ENCODE results near the gene TOR1B. TPM values are rescaled to one million over a fixed set of nuclear protein-coding genes. Genes with fewer than 3 reads are reported as not detected.

The TOR1B gene
- total RNA-seq: 10 to 100 TPM; 19.3 to 31.0 (median 26.4) TPM
- 23.2 TPM for total RNA-seq (2013)
- total RNA-seq: 16.6 to 65.8 (median 37.9) reads per million in 29 experiments

- Histone ChIP-seq H3K9me3 (no peaks in the 10 kb centered on the region), H3K4me1 (ENCODE audit: control insufficient read depth in 1 of 2, extremely low read depth in 1 of 2, insufficient read depth in 2 of 2, low read length in 2 of 2) (peaks cover 6 to 23% of the 10 kb centered on the region in 2 experiments), H3K36me3 (ENCODE audit: control insufficient read depth in 2 of 2, extremely low read depth in 1 of 2, insufficient read depth in 1 of 2, low read length in 1 of 2) (peaks cover 0 to 21% of the 10 kb centered on the region in 2 donors), H3K4me3 (ENCODE audit: control insufficient read depth in 1 of 2, extremely low read depth in 1 of 2, low read length in 1 of 2) (peak within 1 kb of the TSS; percentile 56 to 78), H3K27ac (ENCODE audit: low read length) (peak within 1 kb of the TSS; percentile 57), H3K27me3 (replicated peaks in 1 of 2; ENCODE audit: control insufficient read depth in 2 of 2, extremely low read depth in 1 of 2, insufficient read depth in 2 of 2, low read length in 1 of 2) (no peaks in the 10 kb centered on the region)
- under 1% methylated on average over 89 of the region's 93 CpGs for WGBS (ENCODE audit: insufficient coverage)
- H3K27me3 Mint-ChIP-seq: no peaks in the 10 kb centered on the region
- ChIA-PET CTCF (interaction anchor here (0.7 kb wide), 3 partner anchors 20 to 383 kb away, joined by 3 read pairs; no protein-coding TSS in a partner anchor), POLR2A (interaction anchor here in 1 of 2 donors (0.5 kb wide), 1 partner anchor 174 kb away, joined by 4 read pairs; no protein-coding TSS in a partner anchor)
- no peaks in the 10 kb centered on the region for H3K9me3 Mint-ChIP-seq
- ATAC-seq (replicated peaks in 1 of 4): peak; percentile 93 to 95 (median 95)
- DNase-seq: peak; percentile 82 to 98 (median 91)
- H3K4me1 Mint-ChIP-seq: peaks cover 25 to 30% (median 28%) of the 10 kb centered on the region in 3 donors
- H3K36me3 Mint-ChIP-seq: peaks cover 12% of the 10 kb centered on the region
- H3K4me3 Mint-ChIP-seq: peak within 1 kb of the TSS; percentile 85 to 91 (median 91)
- peak within 1 kb of the TSS; percentile 94 to 96 for H3K27ac Mint-ChIP-seq
Measured at GRCh38 chr9:129802833-129803675, at the start of gene TOR1B. Gene TOR1B (plus strand): TSS chr9:129803184. CDS start chr9:129803213, 29 bp downstream.

GRCh38 chr9:129755151-129755550 is 47.8 kb upstream of the TOR1B start:
- Histone ChIP-seq H3K4me1 (ENCODE audit: control insufficient read depth in 1 of 2, extremely low read depth in 1 of 2, insufficient read depth in 2 of 2, low read length in 2 of 2) (peaks cover 0 to 20% of the 10 kb centered on the region in 2 experiments), H3K4me3 (ENCODE audit: control insufficient read depth in 1 of 2, extremely low read depth in 1 of 2, low read length in 1 of 2) (no peak overlapping the region), H3K27me3 (replicated peaks in 1 of 2; ENCODE audit: control insufficient read depth in 2 of 2, extremely low read depth in 1 of 2, insufficient read depth in 2 of 2, low read length in 1 of 2) (peaks cover 0 to 42% of the 10 kb centered on the region in 2 experiments), H3K27ac (ENCODE audit: low read length) (no peak overlapping the region), H3K36me3 (ENCODE audit: control insufficient read depth in 2 of 2, extremely low read depth in 1 of 2, insufficient read depth in 1 of 2, low read length in 1 of 2) (no peaks in the 10 kb centered on the region), H3K9me3 (no peaks in the 10 kb centered on the region)
- H3K27ac Mint-ChIP-seq: no peak overlapping the region
- H3K4me1 Mint-ChIP-seq: peaks cover 19 to 30% (median 27%) of the 10 kb centered on the region in 3 donors
- H3K27me3 Mint-ChIP-seq: peaks cover 0 to 14% of the 10 kb centered on the region in 2 donors
- H3K36me3 Mint-ChIP-seq: no peaks in the 10 kb centered on the region
- DNase-seq (no peak), ATAC-seq (replicated peaks in 1 of 4) (no peak)
- ChIA-PET POLR2A (interaction anchor here in 1 of 2 donors (0.6 kb wide), 1 partner anchor 195 kb away, joined by 16 read pairs; no protein-coding TSS in a partner anchor), CTCF (interaction anchor here (0.6 to 0.7 kb wide), 4 partner anchors 34 to 1799 kb away, joined by 3 to 9 read pairs (median 3); no protein-coding TSS in a partner anchor)
- 70% methylated on average over 1 of the region's 5 CpGs for WGBS (ENCODE audit: insufficient coverage)
- H3K4me3 Mint-ChIP-seq: no peak overlapping the region
- H3K9me3 Mint-ChIP-seq: no peaks in the 10 kb centered on the region

DNA sequence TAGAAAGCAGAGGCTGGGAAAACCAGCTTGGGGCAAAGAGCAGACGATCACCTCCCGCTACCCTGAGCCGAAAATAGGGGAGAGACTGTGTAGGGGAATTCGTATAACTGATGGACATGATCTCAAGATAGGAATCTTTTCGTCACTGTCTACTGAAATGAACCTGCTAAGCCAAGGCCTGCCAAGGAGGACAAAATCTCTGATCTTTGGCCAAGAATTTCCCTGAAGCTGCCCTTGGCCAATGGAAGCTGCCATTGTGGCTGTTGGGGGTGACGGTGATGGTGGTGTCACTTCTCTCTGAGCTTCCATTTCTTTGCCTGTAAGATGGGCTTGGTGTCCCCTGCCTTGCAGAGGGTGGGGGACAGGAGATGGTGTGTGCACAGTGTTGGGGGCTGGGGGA is 46.8 kb upstream of the TOR1B start:
- ChIA-PET CTCF (interaction anchor here in 1 of 2 donors (0.6 kb wide), 1 partner anchor 433 kb away, joined by 3 read pairs; no protein-coding TSS in a partner anchor), POLR2A (no interaction called here)
- no peaks in the 10 kb centered on the region for H3K36me3 ChIP-seq (ENCODE audit: control insufficient read depth in 2 of 2, extremely low read depth in 1 of 2, insufficient read depth in 1 of 2, low read length in 1 of 2)
- Mint-ChIP-seq H3K27ac (no peak overlapping the region), H3K4me3 (no peak overlapping the region), H3K9me3 (no peaks in the 10 kb centered on the region), H3K4me1 (peaks cover 19 to 30% (median 27%) of the 10 kb centered on the region in 3 donors), H3K27me3 (peaks cover 0 to 16% of the 10 kb centered on the region in 2 donors), H3K36me3 (no peaks in the 10 kb centered on the region)
- no peak overlapping the region for H3K4me3 ChIP-seq (ENCODE audit: control insufficient read depth in 1 of 2, extremely low read depth in 1 of 2, low read length in 1 of 2)
- H3K27ac ChIP-seq (ENCODE audit: low read length): no peak overlapping the region
- H3K27me3 ChIP-seq (replicated peaks in 1 of 2; ENCODE audit: control insufficient read depth in 2 of 2, extremely low read depth in 1 of 2, insufficient read depth in 2 of 2, low read length in 1 of 2): peaks cover 0 to 39% of the 10 kb centered on the region in 2 experiments
- DNase-seq (no peak), ATAC-seq (replicated peaks in 1 of 4) (no peak)
- no peaks in the 10 kb centered on the region for H3K9me3 ChIP-seq
- peaks cover 0 to 20% of the 10 kb centered on the region in 2 experiments for H3K4me1 ChIP-seq (ENCODE audit: control insufficient read depth in 1 of 2, extremely low read depth in 1 of 2, insufficient read depth in 2 of 2, low read length in 2 of 2)
- 90% methylated on average over 6 of the region's 6 CpGs for WGBS (ENCODE audit: insufficient coverage)

DNA sequence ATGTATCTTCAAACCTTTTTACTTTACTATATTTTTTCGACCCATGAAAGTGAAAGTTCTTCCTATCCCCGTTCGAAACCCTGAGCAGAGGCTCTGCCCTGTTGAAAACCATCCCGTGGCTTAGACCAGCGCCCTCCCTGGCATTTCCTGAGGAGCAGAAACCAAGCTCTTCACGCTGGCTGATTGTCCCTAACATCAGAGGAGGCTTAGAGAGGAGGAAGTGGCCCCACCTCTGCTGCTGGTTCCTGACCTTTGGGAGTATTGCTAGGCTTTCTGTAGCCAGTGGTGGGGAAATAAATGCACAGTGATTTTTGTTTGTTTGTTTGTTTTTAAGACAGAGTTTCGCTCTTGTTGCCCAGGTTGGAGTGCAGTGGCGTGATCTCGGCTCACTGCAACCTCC is 45.9 kb upstream of the TOR1B start:
- peaks cover 0 to 20% of the 10 kb centered on the region in 2 experiments for H3K4me1 ChIP-seq (ENCODE audit: control insufficient read depth in 1 of 2, extremely low read depth in 1 of 2, insufficient read depth in 2 of 2, low read length in 2 of 2)
- no peak overlapping the region for H3K4me3 ChIP-seq (ENCODE audit: control insufficient read depth in 1 of 2, extremely low read depth in 1 of 2, low read length in 1 of 2)
- Mint-ChIP-seq H3K27ac (peak overlapping the region in 1 of 2 donors; percentile 45), H3K9me3 (no peaks in the 10 kb centered on the region), H3K27me3 (peaks cover 0 to 16% of the 10 kb centered on the region in 2 donors), H3K36me3 (no peaks in the 10 kb centered on the region), H3K4me1 (peaks cover 19 to 30% (median 27%) of the 10 kb centered on the region in 3 donors), H3K4me3 (peak overlapping the region in 1 of 3 donors; percentile 30)
- POLR2A ChIA-PET: no interaction called here
- H3K27me3 ChIP-seq (replicated peaks in 1 of 2; ENCODE audit: control insufficient read depth in 2 of 2, extremely low read depth in 1 of 2, insufficient read depth in 2 of 2, low read length in 1 of 2): peaks cover 0 to 37% of the 10 kb centered on the region in 2 experiments
- peak in 1 of 35 experiments; percentile 22 for DNase-seq
- peak; percentile 40 to 51 (median 46) for ATAC-seq (replicated peaks in 1 of 4)
- no peaks in the 10 kb centered on the region for H3K9me3 ChIP-seq
- no peak overlapping the region for H3K27ac ChIP-seq (ENCODE audit: low read length)
- CTCF ChIA-PET: no interaction called here
- H3K36me3 ChIP-seq (ENCODE audit: control insufficient read depth in 2 of 2, extremely low read depth in 1 of 2, insufficient read depth in 1 of 2, low read length in 1 of 2): no peaks in the 10 kb centered on the region
- WGBS (ENCODE audit: insufficient coverage): 36% methylated on average over 6 of the region's 9 CpGs

- WGBS (ENCODE audit: insufficient coverage): no CpG with 5 or more reads among the region's 4 CpGs
- POLR2A ChIA-PET: no interaction called here
- no peaks in the 10 kb centered on the region for H3K9me3 ChIP-seq
- peaks cover 0 to 9% of the 10 kb centered on the region in 2 experiments for H3K4me1 ChIP-seq (ENCODE audit: control insufficient read depth in 1 of 2, extremely low read depth in 1 of 2, insufficient read depth in 2 of 2, low read length in 2 of 2)
- H3K27ac ChIP-seq (ENCODE audit: low read length): no peak overlapping the region
- DNase-seq (no peak), ATAC-seq (replicated peaks in 1 of 4) (no peak)
- CTCF ChIA-PET: no interaction called here
- H3K9me3 Mint-ChIP-seq: no peaks in the 10 kb centered on the region
- H3K27me3 ChIP-seq (replicated peaks in 1 of 2; ENCODE audit: control insufficient read depth in 2 of 2, extremely low read depth in 1 of 2, insufficient read depth in 2 of 2, low read length in 1 of 2): peaks cover 0 to 18% of the 10 kb centered on the region in 2 experiments
- H3K4me1 Mint-ChIP-seq: peaks cover 10 to 17% (median 14%) of the 10 kb centered on the region in 3 donors
- H3K36me3 ChIP-seq (ENCODE audit: control insufficient read depth in 2 of 2, extremely low read depth in 1 of 2, insufficient read depth in 1 of 2, low read length in 1 of 2): no peaks in the 10 kb centered on the region
- no peak overlapping the region for H3K27ac Mint-ChIP-seq
- no peaks in the 10 kb centered on the region for H3K36me3 Mint-ChIP-seq
- no peak overlapping the region for H3K4me3 ChIP-seq (ENCODE audit: control insufficient read depth in 1 of 2, extremely low read depth in 1 of 2, low read length in 1 of 2)
- H3K4me3 Mint-ChIP-seq: no peak overlapping the region
- H3K27me3 Mint-ChIP-seq: peaks cover 0 to 6% of the 10 kb centered on the region in 2 donors
Measured at GRCh38 chr9:129759319-129759718, 43.7 kb upstream of the TOR1B start.

DNA sequence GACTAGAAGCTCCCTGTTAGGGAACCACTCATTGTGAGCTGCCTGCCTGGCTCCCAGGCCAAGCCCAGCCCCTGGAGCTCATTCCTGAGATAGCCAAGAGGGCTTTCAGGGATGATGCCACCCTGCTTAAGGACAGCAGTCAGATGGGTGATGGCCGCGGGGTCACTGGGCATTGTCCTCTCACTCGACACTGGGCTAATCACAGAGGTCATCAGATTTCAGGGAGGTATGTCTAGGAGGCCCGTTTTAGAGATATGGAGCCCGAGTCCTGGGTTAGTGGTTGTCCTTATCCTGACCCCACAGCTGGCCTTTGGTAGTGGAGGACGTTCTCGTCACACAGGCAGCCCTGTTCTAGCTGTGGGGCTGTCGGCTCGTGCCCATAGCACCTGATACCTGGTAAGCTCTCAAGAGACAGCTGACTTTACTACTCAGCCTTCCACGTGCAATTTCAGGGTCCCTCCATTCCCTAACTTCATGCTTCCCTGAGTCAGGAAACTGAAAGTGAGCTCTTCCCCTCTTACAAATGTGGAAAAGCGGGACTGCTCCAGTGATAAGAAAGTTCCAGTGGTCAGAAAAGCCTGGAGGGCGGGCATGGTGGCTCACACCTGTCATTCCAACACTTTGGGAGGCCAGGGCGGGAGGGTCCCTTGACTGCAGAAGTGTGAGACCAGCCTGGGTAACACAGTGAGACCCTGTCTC is 43.0 kb upstream of the TOR1B start:
- H3K4me3 ChIP-seq (ENCODE audit: control insufficient read depth in 1 of 2, extremely low read depth in 1 of 2, low read length in 1 of 2): no peak overlapping the region
- ChIA-PET CTCF (interaction anchor here (0.6 to 0.7 kb wide), 3 partner anchors 125 to 632 kb away, joined by 4 to 7 read pairs (median 5); no protein-coding TSS in a partner anchor), POLR2A (no interaction called here)
- ATAC-seq (replicated peaks in 1 of 4) (no peak), DNase-seq (no peak)
- H3K9me3 ChIP-seq: no peaks in the 10 kb centered on the region
- no peak overlapping the region for H3K27ac ChIP-seq (ENCODE audit: low read length)
- H3K4me3 Mint-ChIP-seq: no peak overlapping the region
- H3K4me1 Mint-ChIP-seq: peaks cover 10 to 17% (median 14%) of the 10 kb centered on the region in 3 donors
- peaks cover 0 to 9% of the 10 kb centered on the region in 2 experiments for H3K4me1 ChIP-seq (ENCODE audit: control insufficient read depth in 1 of 2, extremely low read depth in 1 of 2, insufficient read depth in 2 of 2, low read length in 2 of 2)
- peaks cover 0 to 6% of the 10 kb centered on the region in 2 donors for H3K27me3 Mint-ChIP-seq
- 62% methylated on average over 3 of the region's 13 CpGs for WGBS (ENCODE audit: insufficient coverage)
- H3K36me3 ChIP-seq (ENCODE audit: control insufficient read depth in 2 of 2, extremely low read depth in 1 of 2, insufficient read depth in 1 of 2, low read length in 1 of 2): no peaks in the 10 kb centered on the region
- H3K27me3 ChIP-seq (replicated peaks in 1 of 2; ENCODE audit: control insufficient read depth in 2 of 2, extremely low read depth in 1 of 2, insufficient read depth in 2 of 2, low read length in 1 of 2): peaks cover 0 to 13% of the 10 kb centered on the region in 2 experiments
- H3K9me3 Mint-ChIP-seq: no peaks in the 10 kb centered on the region
- no peak overlapping the region for H3K27ac Mint-ChIP-seq
- H3K36me3 Mint-ChIP-seq: no peaks in the 10 kb centered on the region
